GM21576 (cell line): ENCODE data around the gene EXOC1L.
"Not testable (repeated sequence)": the region's sequence is repeated elsewhere in the genome, so short reads cannot be mapped to it uniquely, and the experiment has no call there.

Experiments used
- ATAC-seq: cut with Tn5 transposase; IDR thresholded peaks from one replicate; pipeline ENCODE4 v1.9.1; 2021; ENCODE audit warnings: mild to moderate bottlenecking, moderate library complexity; ENCODE audit not compliant: unreplicated experiment

The EXOC1L gene

DNA sequence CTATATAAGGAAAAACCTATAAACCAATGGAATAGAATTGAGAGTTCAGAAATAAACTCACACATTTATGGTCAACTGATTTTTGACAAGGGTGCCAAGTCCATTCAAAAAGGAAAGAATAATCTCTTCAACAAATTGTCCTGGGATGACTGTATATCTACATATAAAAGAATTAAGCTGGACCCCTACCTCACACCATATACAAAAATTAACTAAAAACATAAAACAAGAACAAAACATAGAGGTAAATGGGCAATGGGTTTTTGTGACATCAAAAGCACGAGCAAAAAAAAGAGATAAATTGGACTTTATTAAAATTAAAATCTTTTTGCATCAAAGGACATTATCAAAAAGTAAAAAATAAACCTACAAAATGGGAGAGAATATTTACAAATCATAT is 18.3 kb downstream of the EXOC1L start:
- no peak for ATAC-seq

- no peak for ATAC-seq
Observed at GRCh38 chr4:55838356-55838755, 18.8 kb downstream of the EXOC1L start.

DNA sequence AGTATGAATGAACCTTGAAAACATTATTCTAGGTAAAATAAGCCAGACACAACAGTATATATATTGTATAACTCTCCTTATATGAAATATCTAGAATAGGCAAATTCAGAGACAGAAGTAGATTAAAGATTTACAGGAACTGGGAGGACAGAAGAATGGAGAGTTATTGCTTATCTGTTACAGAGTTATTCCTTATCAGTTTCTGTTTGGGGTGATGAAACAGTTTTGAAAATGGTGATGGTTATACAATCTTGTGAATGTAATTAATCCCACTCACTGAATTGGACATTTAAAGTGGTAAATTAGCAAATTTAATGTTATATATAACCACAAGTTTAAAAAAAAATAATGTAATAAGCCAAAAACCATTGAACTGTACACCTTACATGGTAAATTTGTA is 19.4 kb downstream of the EXOC1L start:
- ATAC-seq = no peak

DNA sequence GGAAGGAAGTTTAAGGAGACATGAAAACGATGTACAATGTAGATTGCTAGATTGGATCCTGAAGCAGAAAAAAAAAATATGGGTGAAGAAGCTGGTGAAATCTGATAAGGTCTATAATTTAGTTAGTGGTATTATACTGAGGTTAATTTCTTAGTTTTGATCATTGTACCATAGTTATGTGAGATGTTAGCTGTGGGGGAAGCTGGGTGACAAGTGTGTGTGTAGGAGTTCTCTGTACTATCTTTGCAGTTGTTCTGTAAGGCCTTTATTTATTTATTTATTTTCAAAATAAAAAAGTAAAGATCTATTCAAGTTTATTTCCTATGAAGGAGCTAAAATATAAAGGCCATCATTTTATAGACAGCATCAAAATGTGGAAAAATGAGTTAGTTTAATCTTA is 21.4 kb downstream of the EXOC1L start:
- no peak for ATAC-seq

- not testable (repeated sequence) for ATAC-seq
Observed at GRCh38 chr4:55841373-55842239, 22.0 kb downstream of the EXOC1L start.

GRCh38 chr4:55842312-55842711 is 22.7 kb downstream of the EXOC1L start:
- ATAC-seq = not testable (repeated sequence)

DNA sequence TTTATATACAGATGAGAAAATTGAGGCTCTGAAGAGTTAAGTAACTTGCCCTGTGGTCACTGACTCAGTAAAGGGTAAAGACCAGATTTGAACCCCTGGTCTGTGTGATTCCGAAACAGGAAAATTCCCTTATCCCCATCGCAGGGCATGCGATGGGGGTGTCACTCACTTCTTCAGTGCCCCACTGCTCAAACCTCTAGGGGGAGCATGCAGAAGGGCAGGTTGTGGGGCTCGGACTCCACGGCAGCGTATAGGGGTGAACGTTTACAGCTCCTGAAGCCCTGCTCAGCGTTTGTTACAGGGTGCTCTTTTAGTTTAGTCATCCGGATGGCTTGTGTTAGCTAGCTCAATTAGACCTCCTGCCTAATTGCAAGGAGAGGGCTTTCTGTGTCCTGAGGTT is 30.1 kb downstream of the EXOC1L start:
- no peak for ATAC-seq

GRCh38 chr4:55851885-55852284 is 32.3 kb downstream of the EXOC1L start:
- ATAC-seq = no peak

DNA sequence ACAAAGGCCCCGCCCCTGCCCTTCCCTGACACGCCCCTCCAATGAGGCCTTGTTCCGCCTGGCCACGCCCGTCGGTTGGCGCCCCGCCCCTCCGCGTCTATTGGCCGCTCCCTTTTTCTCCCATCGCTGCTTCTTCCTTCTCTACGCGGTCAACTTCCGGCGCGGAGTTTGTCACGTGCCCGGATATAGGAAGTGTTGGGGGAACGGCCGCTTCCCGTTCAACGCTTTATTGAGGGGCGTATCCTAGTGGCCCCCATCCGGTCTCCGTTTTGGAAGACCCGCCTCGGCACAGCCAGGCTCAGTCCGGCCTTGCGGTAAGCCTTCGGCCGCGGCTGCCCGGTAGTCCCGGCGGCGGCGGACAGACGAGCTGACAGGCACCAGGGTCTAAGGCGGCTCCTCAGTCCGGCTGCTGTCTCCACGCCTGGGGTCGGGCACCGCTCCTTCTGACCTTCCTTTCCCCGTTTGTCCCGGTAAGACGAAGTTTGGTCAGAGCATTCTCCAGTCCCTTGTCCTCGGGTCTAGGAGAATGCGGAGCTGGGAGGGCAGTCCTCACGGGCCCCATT is 34.0 kb downstream of the EXOC1L start, which contains the start of gene EXOC1:
Gene EXOC1, plus strand, starts transcription at position 165 of the 563 bp plus-strand sequence. CDS start 4,676 bp downstream, outside the sequence.
- peak; percentile 98 for ATAC-seq

DNA sequence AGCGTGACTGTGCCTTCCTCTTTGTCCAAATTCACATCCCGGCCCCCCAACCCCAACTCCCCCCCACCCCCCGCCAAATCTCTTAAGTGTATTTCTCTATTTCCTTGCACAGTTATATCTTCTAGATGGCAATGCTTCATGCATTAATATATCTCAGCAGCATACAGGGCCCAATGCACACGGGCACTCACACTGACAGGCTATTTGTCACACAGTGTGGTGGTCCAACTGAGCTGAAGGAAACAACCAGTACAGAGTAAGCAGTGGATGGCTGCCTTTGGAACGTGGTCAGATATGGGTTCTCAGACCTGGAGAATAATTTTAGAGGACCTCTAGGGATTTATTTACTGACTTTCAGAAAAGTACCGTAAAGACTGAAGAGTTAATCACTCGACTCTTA is 34.5 kb downstream of the EXOC1L start:
- no peak for ATAC-seq

GRCh38 chr4:55857586-55857985 is 38.0 kb downstream of the EXOC1L start:
- no peak for ATAC-seq

DNA sequence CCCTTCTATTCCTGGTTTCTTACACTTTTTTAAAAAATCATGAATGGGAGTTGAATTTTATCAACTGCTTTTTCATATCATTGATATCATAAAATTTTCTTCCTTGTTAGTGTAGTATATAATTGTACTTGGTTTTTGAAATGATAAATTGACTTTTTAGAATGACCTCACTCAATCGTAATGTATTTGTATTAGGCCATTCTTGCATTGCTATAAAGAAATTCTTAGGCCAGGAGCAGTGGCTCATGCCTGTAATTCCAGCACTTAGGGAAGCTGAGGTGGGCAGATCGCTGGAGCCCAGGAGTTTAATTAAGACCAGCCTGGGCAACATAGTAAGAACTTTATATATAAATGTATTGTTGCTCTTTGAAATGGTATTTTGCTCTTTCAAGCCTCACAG is 40.1 kb downstream of the EXOC1L start:
- ATAC-seq = no peak

- ATAC-seq = no peak
Observed at GRCh38 chr4:55864577-55865223, 45.1 kb downstream of the EXOC1L start.

DNA sequence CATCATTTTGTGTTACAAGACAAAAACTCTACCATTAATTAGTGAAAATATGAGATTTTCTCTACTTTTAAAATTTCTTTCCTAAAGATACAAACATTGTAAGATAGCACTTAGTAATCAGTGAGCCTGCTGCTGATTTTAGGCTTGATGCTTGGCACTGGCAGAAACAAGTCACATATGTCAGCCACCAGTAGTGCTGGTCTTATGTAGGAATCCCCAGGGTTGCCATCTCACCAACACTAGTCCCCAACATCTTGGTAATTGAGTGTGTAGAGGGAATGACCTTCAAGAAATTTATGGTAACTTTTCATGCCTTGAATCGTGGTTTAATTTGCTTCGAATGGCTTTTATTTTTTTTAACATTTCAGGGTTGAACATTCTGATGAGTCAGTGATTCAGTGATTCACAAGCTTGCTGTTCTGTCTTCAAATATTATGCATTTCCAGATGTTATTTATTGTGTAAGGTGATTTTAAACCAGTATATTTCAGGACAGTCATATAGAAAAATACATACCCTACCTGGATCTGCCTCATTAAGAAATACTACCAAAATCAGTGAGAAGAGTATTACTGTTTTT is 45.7 kb downstream of the EXOC1L start:
- ATAC-seq = no peak

DNA sequence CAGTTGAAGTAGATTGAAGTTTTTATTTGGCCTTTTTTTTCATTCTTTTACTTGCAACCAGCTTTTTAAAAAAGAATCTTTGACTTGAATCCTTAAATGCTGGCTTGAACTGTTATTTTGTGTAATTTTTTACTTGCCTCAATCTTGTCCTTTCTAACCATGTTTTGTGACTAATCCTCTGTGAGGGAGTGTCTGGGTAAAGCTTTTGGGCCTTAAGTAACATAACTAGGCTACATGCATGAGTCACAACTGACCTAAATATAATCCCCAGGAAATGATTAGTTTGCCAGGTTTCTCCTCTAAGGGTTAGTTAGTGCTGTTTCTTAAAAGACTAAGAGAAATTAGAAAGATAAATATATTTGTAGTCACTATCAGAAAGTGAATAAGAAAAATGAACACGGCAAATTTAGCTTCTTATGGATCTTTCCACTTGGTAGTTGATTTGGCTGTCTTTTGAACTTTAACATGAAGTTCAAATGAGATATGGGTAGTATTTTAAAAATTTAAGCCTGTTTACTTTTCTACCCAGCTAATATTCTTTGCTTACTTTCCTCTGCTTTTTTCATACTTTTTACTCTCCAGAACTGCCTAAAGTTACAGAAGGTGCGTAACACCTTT is 46.8 kb downstream of the EXOC1L start:
- ATAC-seq = peak; percentile 88

GRCh38 chr4:55866973-55867574 is 47.5 kb downstream of the EXOC1L start:
- ATAC-seq = peak; percentile 83

DNA sequence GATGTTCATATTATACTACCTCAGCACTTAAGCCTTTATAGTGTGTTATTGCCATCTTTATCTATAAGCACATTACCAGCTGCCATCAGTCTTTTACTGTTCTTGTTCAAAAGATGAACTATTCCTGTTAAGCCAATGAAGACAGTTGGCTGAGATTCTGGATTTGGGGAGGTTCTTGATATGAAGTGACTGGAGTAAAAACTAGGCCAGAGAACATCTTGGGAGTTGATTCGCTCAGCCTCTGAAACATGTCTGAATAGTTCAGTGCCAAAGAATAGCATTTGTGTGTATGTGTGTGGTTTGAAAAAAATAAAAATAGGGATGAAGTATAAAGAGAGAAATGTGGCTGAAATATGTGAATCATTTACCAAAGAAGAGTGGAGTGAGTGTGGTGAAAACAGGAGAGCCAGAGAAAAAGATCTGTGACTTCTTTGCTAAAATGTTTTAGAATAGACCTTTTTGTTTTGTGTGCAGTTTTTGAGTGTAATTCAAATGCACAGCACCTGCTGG is 49.0 kb downstream of the EXOC1L start:
- no peak for ATAC-seq

- no peak for ATAC-seq
Observed at GRCh38 chr4:55871299-55871800, 51.8 kb downstream of the EXOC1L start.

- no peak for ATAC-seq
Observed at GRCh38 chr4:55874831-55875230, 55.2 kb downstream of the EXOC1L start.

GRCh38 chr4:55876387-55876786 is 56.8 kb downstream of the EXOC1L start:
- no peak for ATAC-seq
